GM18858 (cell line): ENCODE results near the gene CDHR5.

Source experiments
- ATAC-seq: cut with Tn5 transposase; IDR thresholded peaks from one replicate; pipeline ENCODE4 v1.9.1; 2021; ENCODE audit not compliant: unreplicated experiment

Gene CDHR5

DNA sequence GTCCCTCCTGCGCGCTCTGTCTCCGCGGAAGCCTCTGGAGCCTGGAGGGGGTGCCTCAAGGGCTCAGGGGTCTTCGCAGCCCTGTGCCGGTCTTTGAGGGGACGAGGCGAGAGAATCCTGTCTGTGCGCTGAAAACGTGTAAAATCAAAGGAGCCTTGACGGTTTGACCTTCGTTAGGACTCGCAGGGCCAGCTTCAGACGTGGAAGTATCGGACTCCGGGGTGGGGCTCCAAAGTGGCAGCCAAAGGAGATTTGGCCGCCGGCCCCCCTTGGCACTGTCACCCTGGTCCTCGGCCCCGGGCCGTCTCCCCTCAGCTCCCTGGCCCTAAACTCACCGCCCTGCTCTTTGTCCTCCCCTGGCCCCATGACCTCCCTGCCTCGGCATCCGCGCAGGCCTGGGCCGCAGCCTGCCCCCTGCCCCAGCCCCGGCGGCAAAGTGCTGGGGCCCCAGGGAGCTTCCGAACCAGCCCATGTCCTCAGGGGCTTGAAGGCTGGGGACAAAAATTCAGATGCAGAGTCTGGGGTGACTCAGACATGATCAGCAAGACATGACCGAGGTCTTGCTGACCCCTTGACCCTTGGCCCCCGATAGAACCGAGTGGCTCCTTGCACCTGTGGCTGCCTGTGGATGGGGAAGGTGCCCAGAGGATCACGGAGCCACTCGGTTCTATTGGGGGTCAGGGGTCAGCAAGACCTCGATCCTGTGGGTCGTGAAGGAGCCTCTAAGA, 55.4 kb downstream of the CDHR5 start:
- ATAC-seq, result no peak

DNA sequence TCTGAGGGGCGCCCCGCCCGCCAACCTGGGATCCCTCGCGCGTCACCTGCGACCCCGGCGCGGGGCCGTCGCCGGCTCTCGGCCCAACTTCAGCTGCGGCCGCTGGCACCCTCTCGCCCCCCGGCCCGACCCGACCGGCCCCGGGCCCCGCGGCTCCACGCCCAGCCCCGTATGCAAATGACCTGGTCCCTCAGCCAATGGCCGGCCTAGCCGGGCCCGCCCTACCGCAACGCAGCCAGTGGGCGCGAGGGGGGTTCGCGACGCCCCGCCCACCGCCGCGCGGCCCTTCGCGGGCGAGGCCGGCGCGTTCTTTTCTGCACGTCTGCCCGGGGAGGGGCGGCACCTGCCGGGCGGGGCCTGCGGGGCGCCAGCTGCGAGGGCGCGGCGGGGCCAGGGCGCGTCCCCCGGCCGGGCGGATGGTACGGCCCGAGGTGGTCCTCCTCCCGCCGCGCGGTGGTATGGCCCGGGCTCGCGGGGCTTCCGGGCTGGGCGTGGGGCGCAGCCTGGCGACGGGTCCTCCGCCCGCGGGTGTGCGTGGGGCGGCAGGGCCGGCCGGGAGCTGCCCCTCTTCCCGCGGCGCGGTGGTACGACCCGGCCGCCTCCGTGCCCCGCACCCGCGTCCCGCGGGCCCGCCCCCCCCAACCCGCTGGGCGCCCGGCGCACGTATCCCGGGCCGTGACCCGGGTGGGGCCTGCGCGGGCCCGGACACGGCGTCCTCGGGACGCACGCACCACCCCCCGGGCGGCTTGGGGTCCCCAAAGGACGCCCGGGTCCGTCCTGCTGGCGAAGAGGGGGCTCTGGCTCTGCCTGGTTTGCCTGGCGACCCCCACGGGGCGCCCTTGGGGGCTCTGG, 56.2 kb downstream of the CDHR5 start:
- ATAC-seq, result peak; percentile 74

DNA sequence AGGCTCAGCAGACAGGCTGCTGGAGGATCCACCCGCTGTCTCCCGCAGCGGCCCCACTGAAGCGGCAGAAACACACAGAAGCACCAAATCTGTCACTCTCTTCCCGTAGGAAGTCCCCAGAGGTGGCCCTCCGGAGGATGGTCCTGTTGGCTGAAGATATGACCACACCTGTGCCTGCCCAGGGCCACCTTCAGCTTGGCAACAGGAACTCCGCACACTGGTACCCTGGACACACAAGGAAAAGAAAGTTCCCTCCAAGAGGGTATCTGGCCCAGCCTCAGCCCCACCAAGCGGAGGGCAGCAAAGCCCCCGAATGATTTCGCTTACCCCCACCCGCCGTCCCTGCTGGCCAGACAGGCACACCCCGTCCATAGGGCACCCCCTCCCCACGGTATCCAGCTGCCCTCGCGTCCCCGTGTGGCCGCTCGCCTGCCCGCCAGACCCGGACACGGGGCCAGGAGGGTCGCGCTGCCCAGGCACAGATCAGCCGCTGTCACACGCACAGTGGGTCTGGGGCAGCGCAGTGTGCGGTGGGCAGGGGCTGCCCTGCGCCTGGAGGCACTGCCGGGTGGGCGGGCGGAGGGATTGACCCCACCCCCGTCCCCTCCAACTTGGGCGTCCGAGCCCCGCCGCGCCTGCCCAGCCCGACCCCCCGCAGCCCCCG, 57.0 kb downstream of the CDHR5 start:
- no peak for ATAC-seq

DNA sequence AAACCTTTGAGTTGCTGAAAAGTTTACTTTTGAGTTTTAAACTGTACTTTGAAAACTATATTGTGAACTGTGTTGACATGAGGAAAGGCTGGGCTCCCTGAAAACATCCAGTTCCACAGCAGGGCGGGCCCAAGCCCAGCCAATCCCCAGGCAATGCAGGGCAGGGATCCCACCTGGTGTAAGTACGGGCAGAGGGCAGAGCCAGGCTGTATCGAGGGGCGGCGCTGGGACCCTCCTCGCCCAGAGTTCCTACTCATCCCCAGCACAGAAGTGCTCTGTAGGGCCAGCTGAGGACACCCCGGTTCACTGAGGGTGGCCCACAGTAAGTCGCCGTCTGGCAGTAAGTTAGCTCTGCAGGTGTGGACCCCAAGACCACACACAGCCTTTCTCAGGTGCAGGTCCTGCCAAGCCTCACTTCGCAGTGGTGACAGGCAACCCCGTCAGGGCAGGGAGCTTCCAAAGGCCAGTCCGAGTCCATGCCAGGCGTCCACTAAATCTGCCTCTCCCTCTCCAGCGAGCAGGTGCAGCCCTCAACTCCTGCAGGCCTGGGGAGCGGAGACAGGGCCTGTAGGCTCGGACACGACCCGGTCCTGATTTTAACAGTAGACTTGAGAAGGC, 57.6 kb downstream of the CDHR5 start:
- no peak for ATAC-seq
